A673 (cell line): ENCODE data around the gene PITX1.

Experiments
- CTCF ChIP-seq: fragments of 300-800, 200-600 bp; sonication (generic); conservative IDR thresholded peaks from 2 replicates; pipeline ENCODE4 v1.5.1; 2017; ENCODE audit warnings: low read depth, mild to moderate bottlenecking, antibody characterized with exemption, low read length, moderate library complexity, mixed read lengths
- EZH2 ChIP-seq: fragments of 200-600 bp; sonication (generic); IDR thresholded peaks from 2 replicates; pipeline ENCODE4 v1.6.1; 2017; ENCODE audit warnings: borderline replicate concordance, low read depth, mild to moderate bottlenecking, mixed read lengths, antibody characterized with exemption, low read length; ENCODE audit not compliant: poor library complexity, severe bottlenecking

GRCh38 chr5:135073761-135074345 is 39.8 kb upstream of the PITX1 start:
- no peak for TF ChIP-seq CTCF
- no peak for TF ChIP-seq EZH2
